SU-DHL-6 (cell line): ENCODE data around the gene KCNAB2.

Experiments
- CTCF ChIP-seq: fragments of 200-600 bp; sonication (generic); IDR thresholded peaks from one replicate; pipeline ENCODE4 v1.5.1; 2017; ENCODE audit warnings: antibody characterized with exemption, mild to moderate bottlenecking, low read length, moderate library complexity; ENCODE audit not compliant: insufficient read depth, poor library complexity, severe bottlenecking
- EZH2phosphoT487 ChIP-seq: fragments of 200-600 bp; sonication (generic), shearing (Covaris generic); conservative IDR thresholded peaks from 2 replicates; pipeline ENCODE4 v1.6.1; 2018; ENCODE audit warnings: mild to moderate bottlenecking, antibody characterized with exemption, low read length, moderate library complexity, mixed read lengths

DNA sequence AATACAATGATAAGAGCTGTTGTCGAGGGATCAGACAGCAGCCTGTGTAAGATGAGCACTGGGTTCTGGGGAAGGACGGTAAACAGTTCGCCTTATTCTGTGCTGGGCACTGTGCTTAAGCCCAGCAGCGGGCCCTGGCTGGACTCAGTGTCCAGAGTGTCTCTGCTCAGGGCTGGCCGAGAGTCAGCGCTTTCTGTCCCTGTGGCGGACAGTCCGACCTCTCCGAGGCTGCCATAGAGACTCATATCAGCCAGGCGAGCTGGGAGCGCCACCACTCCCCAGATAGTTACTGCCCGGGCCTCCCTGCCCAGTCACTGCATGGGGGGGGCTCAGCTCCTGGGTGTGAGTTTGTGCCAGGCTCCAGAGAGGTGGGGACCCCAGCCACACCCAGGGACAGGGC lies 38.8 kb upstream of the KCNAB2 start:
- TF ChIP-seq CTCF (no peak), EZH2phosphoT487 (no peak)
